K562 (cell line): ENCODE measurements around the gene MRM3. TPM values are rescaled to one million over a fixed set of nuclear protein-coding genes. Genes with fewer than 3 reads are reported as not detected.
A peak's percentile ranks its signal among the peaks of the same experiment; 100 is the strongest.

ENCODE experiments used
- ATAC-seq: fragments of 200-7000 bp; cut with Tn5 transposase; 3 replicates; pipeline ENCODE4 v1.9.1; 2020; ENCODE audit warnings: moderate library complexity
- BruUV-seq: library from RNA; stranded (reverse); fragments of 400-500 nt; replicated peaks from 2 replicates; lab custom pipeline; 2021; lab: Mats Ljungman, UMichigan
- CTCF ChIA-PET: fragments of 300-600 bp; formaldehyde crosslinking; extraction: SDS; loops from one replicate; lab custom pipeline; 2021; ENCODE audit warnings: low intra/inter-chr PET ratio; lab: Yijun Ruan, JAX
- POLR2A ChIA-PET: fragments of 300-600, 350-650 bp; sonication (Branson Sonifier 250); formaldehyde crosslinking; extraction: SDS; loops from one replicate; lab custom pipeline; 2021; ENCODE audit warnings: antibody characterized with exemption, inconsistent platforms; lab: Yijun Ruan, JAX
- DNase-seq, 4 experiments: peaks; one replicate each; pipeline versions ENCODE4 v3.0.0 to v3.0.0-alpha.2; 2011 to 2018; ENCODE audit warnings: low spot score in 3 of 4, mixed read lengths in 3 of 4; ENCODE audit errors: extremely low read depth in 1 of 4
- FAIRE-seq: peaks from 2 replicates; lab custom pipeline; 2011; peaks lifted over from hg19 to GRCh38; lab: Jason Lieb, UNC
- H2AFZ ChIP-seq: 2 replicates; pipeline ENCODE4 v1.6.0; 2011; ENCODE audit warnings: low read depth, low read length, control low read depth, inconsistent platforms
- H3K27ac ChIP-seq: fragments of 200-600 bp; 3 replicates; pipeline ENCODE4 v1.8.0; 2011; ENCODE audit warnings: low read depth, mild to moderate bottlenecking, control low read depth, inconsistent platforms, low read length, moderate library complexity, mixed read lengths; ENCODE audit errors: extremely low read depth
- H3K27me3 ChIP-seq, 2 experiments: fragments of 300-600 bp in 1 of 2; 2 replicates in 1 of 2; 3 replicates in 1 of 2; pipeline versions ENCODE4 v1.6.0 to v1.8.0; 2011; ENCODE audit warnings: inconsistent platforms in 2 of 2, low read length in 2 of 2, mild to moderate bottlenecking in 1 of 2, mixed read lengths in 1 of 2, moderate library complexity in 1 of 2; ENCODE audit not compliant: control insufficient read depth in 2 of 2, insufficient read depth in 2 of 2
- H3K36me3 ChIP-seq: fragments of 300-600 bp; 3 replicates; pipeline ENCODE4 v1.8.0; 2011; ENCODE audit warnings: mild to moderate bottlenecking, low read length, inconsistent platforms; ENCODE audit not compliant: control insufficient read depth, insufficient read depth
- H3K4me1 ChIP-seq, 2 experiments: fragments of 200-600 bp in 1 of 2; replicated peaks in 1 of 2; 2 replicates in 1 of 2; 3 replicates in 1 of 2; pipeline versions ENCODE4 v1.5.1 to v1.8.0; 2011; ENCODE audit warnings: inconsistent platforms in 2 of 2, low read length in 2 of 2, mild to moderate bottlenecking in 1 of 2, mixed read lengths in 1 of 2, moderate library complexity in 1 of 2; ENCODE audit not compliant: control insufficient read depth in 2 of 2, insufficient read depth in 2 of 2
- H3K4me2 ChIP-seq: 2 replicates; pipeline ENCODE4 v1.6.1; 2011; ENCODE audit warnings: low read length, control low read depth, inconsistent platforms, mixed read lengths; ENCODE audit not compliant: insufficient read depth
- H3K4me3 ChIP-seq: fragments of 200-600 bp; sonication (generic), shearing (Covaris generic); 2 replicates; pipeline ENCODE4 v1.5.1; 2016; ENCODE audit warnings: control low read depth, inconsistent platforms
- H3K79me2 ChIP-seq: fragments of 200-600 bp; 3 replicates; pipeline ENCODE4 v1.8.0; 2011; ENCODE audit warnings: low read length, inconsistent platforms; ENCODE audit not compliant: control insufficient read depth, insufficient read depth
- H3K9ac ChIP-seq, 2 experiments: 2 replicates each; pipeline versions ENCODE4 v1.6.0 to v1.6.1; 2011; ENCODE audit warnings: low read depth in 2 of 2, low read length in 2 of 2, control low read depth in 1 of 2, inconsistent platforms in 1 of 2, mild to moderate bottlenecking in 1 of 2, mixed read lengths in 1 of 2; ENCODE audit not compliant: insufficient read depth in 1 of 2
- H3K9me1 ChIP-seq: one replicate; pipeline ENCODE4 v1.6.0; 2011; ENCODE audit warnings: inconsistent platforms, mild to moderate bottlenecking, low read length, moderate library complexity; ENCODE audit not compliant: control insufficient read depth, insufficient read depth
- H3K9me3 ChIP-seq: replicated peaks from 2 replicates; pipeline ENCODE4 v1.5.1; 2011; ENCODE audit warnings: low read depth, low read length, inconsistent platforms; ENCODE audit not compliant: control insufficient read depth, insufficient read depth
- H4K20me1 ChIP-seq: replicated peaks from 2 replicates; pipeline ENCODE4 v1.6.1; 2011; ENCODE audit warnings: low read length, inconsistent platforms, mixed read lengths; ENCODE audit not compliant: control insufficient read depth, insufficient read depth
- FOXK2 ChIP-seq, 2 experiments: fragments of 450-650 bp; IDR thresholded peaks in 1 of 2; conservative IDR thresholded peaks in 1 of 2; 2 replicates each; pipeline ENCODE4 v1.6.1; 2016; ENCODE audit warnings: low read depth in 2 of 2, mild to moderate bottlenecking in 1 of 2
- FOXP1 ChIP-seq: sonication (generic); formaldehyde crosslinking; IDR thresholded peaks from 2 replicates; pipeline ENCODE4 v1.8.0; 2022; ENCODE audit warnings: mild to moderate bottlenecking, missing genetic modification reagents
- LARP7 ChIP-seq: fragments of 450-650 bp; IDR thresholded peaks from 2 replicates; pipeline ENCODE4 v1.6.1; 2016
- POLR2B ChIP-seq: fragments of 450-650 bp; IDR thresholded peaks from 2 replicates; pipeline ENCODE4 v1.6.1; 2018; ENCODE audit warnings: low read depth; ENCODE audit not compliant: partially characterized antibody
- PRDM10 ChIP-seq: fragments of 450-650 bp; IDR thresholded peaks from 2 replicates; pipeline ENCODE4 v1.6.1; 2018; ENCODE audit not compliant: partially characterized antibody
- ZBTB1 ChIP-seq: sonication (generic); formaldehyde crosslinking; IDR thresholded peaks from 2 replicates; pipeline ENCODE4 v1.8.1; 2023; ENCODE audit warnings: missing genetic modification reagents, low read depth, mild to moderate bottlenecking, borderline replicate concordance
- ZNF354B ChIP-seq: fragments of 250-450 bp; sonication (Bioruptor Pico); IDR thresholded peaks from 2 replicates; pipeline ENCODE4 v1.4.0; 2020
- WGBS: fragments of 100-300 bp; shearing (Covaris generic); methylation state at CpG from one replicate; pipeline ENCODE4 v1.1.6; 2016; ENCODE audit warnings: low coverage, mixed read lengths; ENCODE audit not compliant: insufficient coverage; ENCODE audit errors: missing lambda C conversion rate; 5-methylcytosine and 5-hydroxymethylcytosine counted together
- in situ Hi-C: fragments of 300-500 bp; cut with MboI; formaldehyde crosslinking; loops from 4 replicates; pipeline ENCODE4 v1.15.0; 2018; ENCODE audit warnings: inconsistent platforms, mixed read lengths
- intact Hi-C: fragments of 100-400 bp; cut with micrococcal nuclease; formaldehyde crosslinking; loops from 2 replicates; pipeline ENCODE4 v1.14.2; 2022
- polyA plus RNA-seq, 8 experiments: library from polyadenylated mRNA; depleted of rRNA in 4 of 8; stranded (reverse) in 5 of 8; unstranded in 3 of 8; fragments of >200 nt; fragmentation: Nextera tagmentation in 2 of 8; fragmentation: Illumina TruSeq in 1 of 8; extraction: Ambion mirVana in 2 of 8; extraction: Trizol in 1 of 8; gene quantifications; 2 replicates each; pipeline versions ENCODE4 v1.2.1 to v1.2.3, GENCODE V29; 2011 to 2014; ENCODE audit warnings: inconsistent platforms in 1 of 8, missing spikeins in 1 of 8
- total RNA-seq, 7 experiments: library from RNA; depleted of rRNA in 6 of 7; stranded (reverse); fragments of >200 nt in 6 of 7; fragmentation: Illumina TruSeq in 2 of 7; extraction: Trizol in 2 of 7; gene quantifications; 2 replicates each; pipeline versions ENCODE4 v1.2.1 to v1.2.3, GENCODE V29; 2011 to 2021; ENCODE audit warnings: low replicate concordance in 1 of 7
- TF ChIP-seq, protein P1 (sequence below): fragments of 250-450 bp; sonication (Bioruptor Pico); IDR thresholded peaks from 2 replicates; pipeline ENCODE4 v1.8.0; 2021; ENCODE audit warnings: borderline replicate concordance, mild to moderate bottlenecking, moderate library complexity; ENCODE audit not compliant: poor library complexity, severe bottlenecking
- TF ChIP-seq, protein P2 (sequence below): fragments of 450-650 bp; formaldehyde crosslinking; IDR thresholded peaks from 2 replicates; pipeline ENCODE4 v1.4.0; 2020; ENCODE audit warnings: mild to moderate bottlenecking
- TF ChIP-seq, protein P3 (sequence below): sonication (generic); formaldehyde crosslinking; IDR thresholded peaks from 2 replicates; pipeline ENCODE4 v1.4.0; 2020; ENCODE audit warnings: mild to moderate bottlenecking, missing genetic modification reagents

The MRM3 gene
- total and polyA plus RNA-seq, 9 of the 15 experiments (the other 6 are each of a cell fraction or from before 2014, with no cell fraction given) = 2.4 to 24.8 (median 18.3) TPM

- intact Hi-C loops = no loop called here
- ATAC-seq = peak; percentile 62
- Histone ChIP-seq H2AFZ (peak overlapping the region; percentile 94), H3K9me3 (no peaks in the 10 kb centered on the region), H3K9me1 (no peaks in the 10 kb centered on the region), H3K9ac (peak overlapping the region; percentile 90 to 96), H3K4me2 (peak overlapping the region; percentile 91), H3K4me1 (peaks cover 10 to 12% of the 10 kb centered on the region in 2 experiments; a peak in 3 of 5 replicates), H3K4me3 (peak overlapping the region; percentile 74), H3K79me2 (peaks cover 46% of the 10 kb centered on the region), H3K27me3 (no peaks in the 10 kb centered on the region), H3K36me3 (peaks cover 33% of the 10 kb centered on the region), H3K27ac (peak overlapping the region; percentile 91), H4K20me1 (peaks cover 8% of the 10 kb centered on the region; the same call in 1 of the 2 replicates)
- peak in 3 of 4 experiments; percentile 20 to 37 (median 23) for DNase-seq
- under 1% methylated on average over 24 of the region's 49 CpGs for WGBS
- no peak for FAIRE-seq
- CTCF ChIA-PET = no interaction called here
- BruUV-seq = TSS peak; percentile 48
- in situ Hi-C loops = no loop called here
- POLR2A ChIA-PET = interaction anchor here (0.9 to 1.2 kb wide), 2 partner anchors 9 to 14 kb away, joined by 3 to 9 read pairs; no protein-coding TSS in a partner anchor
- TF ChIP-seq, protein P1, sequence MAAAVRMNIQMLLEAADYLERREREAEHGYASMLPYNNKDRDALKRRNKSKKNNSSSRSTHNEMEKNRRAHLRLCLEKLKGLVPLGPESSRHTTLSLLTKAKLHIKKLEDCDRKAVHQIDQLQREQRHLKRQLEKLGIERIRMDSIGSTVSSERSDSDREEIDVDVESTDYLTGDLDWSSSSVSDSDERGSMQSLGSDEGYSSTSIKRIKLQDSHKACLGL = no peak
- TF ChIP-seq, protein P2, sequence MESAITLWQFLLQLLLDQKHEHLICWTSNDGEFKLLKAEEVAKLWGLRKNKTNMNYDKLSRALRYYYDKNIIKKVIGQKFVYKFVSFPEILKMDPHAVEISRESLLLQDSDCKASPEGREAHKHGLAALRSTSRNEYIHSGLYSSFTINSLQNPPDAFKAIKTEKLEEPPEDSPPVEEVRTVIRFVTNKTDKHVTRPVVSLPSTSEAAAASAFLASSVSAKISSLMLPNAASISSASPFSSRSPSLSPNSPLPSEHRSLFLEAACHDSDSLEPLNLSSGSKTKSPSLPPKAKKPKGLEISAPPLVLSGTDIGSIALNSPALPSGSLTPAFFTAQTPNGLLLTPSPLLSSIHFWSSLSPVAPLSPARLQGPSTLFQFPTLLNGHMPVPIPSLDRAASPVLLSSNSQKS (CRISPR knock-in tag) = no peak
- TF ChIP-seq ZNF354B (CRISPR knock-in tag) (no peak), LARP7 (no peak), PRDM10 (no peak), ZBTB1 (no peak), FOXP1 (no peak), POLR2B (no peak), FOXK2 (conservative IDR thresholded peaks at IDR 0.05 in 1 of 2, IDR thresholded peaks at IDR 0.05 in 1 of 2; ENCODE audit: low read depth in 2 of 2) (no peak)
- TF ChIP-seq, protein P3, sequence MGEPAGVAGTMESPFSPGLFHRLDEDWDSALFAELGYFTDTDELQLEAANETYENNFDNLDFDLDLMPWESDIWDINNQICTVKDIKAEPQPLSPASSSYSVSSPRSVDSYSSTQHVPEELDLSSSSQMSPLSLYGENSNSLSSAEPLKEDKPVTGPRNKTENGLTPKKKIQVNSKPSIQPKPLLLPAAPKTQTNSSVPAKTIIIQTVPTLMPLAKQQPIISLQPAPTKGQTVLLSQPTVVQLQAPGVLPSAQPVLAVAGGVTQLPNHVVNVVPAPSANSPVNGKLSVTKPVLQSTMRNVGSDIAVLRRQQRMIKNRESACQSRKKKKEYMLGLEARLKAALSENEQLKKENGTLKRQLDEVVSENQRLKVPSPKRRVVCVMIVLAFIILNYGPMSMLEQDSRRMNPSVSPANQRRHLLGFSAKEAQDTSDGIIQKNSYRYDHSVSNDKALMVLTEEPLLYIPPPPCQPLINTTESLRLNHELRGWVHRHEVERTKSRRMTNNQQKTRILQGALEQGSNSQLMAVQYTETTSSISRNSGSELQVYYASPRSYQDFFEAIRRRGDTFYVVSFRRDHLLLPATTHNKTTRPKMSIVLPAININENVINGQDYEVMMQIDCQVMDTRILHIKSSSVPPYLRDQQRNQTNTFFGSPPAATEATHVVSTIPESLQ (CRISPR knock-in tag) = peak; percentile 50; the same call in 1 of the 2 replicates
Observed at GRCh38 chr17:751269-752001, 30.7 kb upstream of the MRM3 start.
